ENCODE measurements around the gene KIRREL1. TPM values are rescaled to one million over a fixed set of nuclear protein-coding genes. Genes with fewer than 3 reads are reported as not detected.

Gene KIRREL1
- total and polyA plus RNA-seq, 4 donors, result 15.3 to 102 (median 69.1) TPM

GRCh38 chr1:157967205-157967604 lies 26.2 kb upstream of the KIRREL1 start:
- no peak for ATAC-seq (ENCODE audit: low FRiP score)
- intact Hi-C loops (cut with DNase I), result loop anchor here (2.0 to 10.0 kb wide), 3 partner anchors 158 to 1048 kb away; no protein-coding TSS in a partner anchor
- Histone ChIP-seq H3K4me3 (ENCODE audit: low read length in 2 of 2) (no peak overlapping the region), H3K36me3 (ENCODE audit: control insufficient read depth in 1 of 2, insufficient read depth in 2 of 2, low read length in 1 of 2) (no peaks in the 10 kb centered on the region), H3K27me3 (ENCODE audit: control insufficient read depth in 1 of 2, insufficient read depth in 2 of 2, low read length in 1 of 2) (no peaks in the 10 kb centered on the region), H3K9me3 (ENCODE audit: control insufficient read depth, low read length) (no peaks in the 10 kb centered on the region), H3K4me1 (ENCODE audit: control insufficient read depth in 1 of 2, insufficient read depth in 2 of 2, low read length in 2 of 2) (no peaks in the 10 kb centered on the region), H3K27ac (ENCODE audit: low read depth in 1 of 2, low read length in 2 of 2) (no peak overlapping the region)
- no peak for DNase-seq

GRCh38 chr1:157968508-157968907 lies 24.9 kb upstream of the KIRREL1 start:
- no peaks in the 10 kb centered on the region for H3K9me3 ChIP-seq (ENCODE audit: control insufficient read depth, low read length)
- no peaks in the 10 kb centered on the region for H3K4me1 ChIP-seq (ENCODE audit: control insufficient read depth in 1 of 2, insufficient read depth in 2 of 2, low read length in 2 of 2)
- H3K27me3 ChIP-seq (ENCODE audit: control insufficient read depth in 1 of 2, insufficient read depth in 2 of 2, low read length in 1 of 2), result no peaks in the 10 kb centered on the region
- H3K27ac ChIP-seq (ENCODE audit: low read depth in 1 of 2, low read length in 2 of 2), result no peak overlapping the region
- H3K4me3 ChIP-seq (ENCODE audit: low read length in 2 of 2), result no peak overlapping the region
- no peak for ATAC-seq (ENCODE audit: low FRiP score)
- WGBS, 2 donors, result 57 to 59% methylated on average over 7 of the region's 7 CpGs
- H3K36me3 ChIP-seq (ENCODE audit: control insufficient read depth in 1 of 2, insufficient read depth in 2 of 2, low read length in 1 of 2), result no peaks in the 10 kb centered on the region
- intact Hi-C loops (cut with DNase I), result loop anchor here (10.0 kb wide), 2 partner anchors 556 to 1046 kb away; no protein-coding TSS in a partner anchor
- peak in 1 of 2 donors; percentile 74 for DNase-seq

DNA sequence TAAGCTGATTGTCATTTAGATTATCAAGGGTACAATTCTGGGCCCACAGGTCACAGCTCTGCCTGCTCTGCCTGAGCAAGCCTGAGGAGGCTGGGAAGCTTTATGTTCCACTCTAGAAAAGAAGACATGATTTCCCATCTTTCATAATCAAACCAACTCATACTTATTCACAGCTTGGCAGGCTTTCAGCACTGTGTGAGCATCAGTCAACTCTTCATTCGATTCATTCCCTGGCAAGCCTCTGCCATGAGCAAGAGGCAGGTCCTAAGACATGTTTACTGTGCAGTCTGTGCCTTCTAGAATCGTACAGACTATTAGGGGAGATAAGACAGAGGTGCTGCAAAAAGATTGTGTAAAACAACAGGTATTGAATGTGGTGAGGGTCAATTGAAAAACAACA lies 24.5 kb upstream of the KIRREL1 start:
- DNase-seq, result peak in 1 of 2 donors; percentile 59
- intact Hi-C loops (cut with DNase I), result loop anchor here (10.0 kb wide), 2 partner anchors 556 to 1046 kb away; no protein-coding TSS in a partner anchor
- no peak for ATAC-seq (ENCODE audit: low FRiP score)
- 16 to 24% methylated on average over 2 of the region's 2 CpGs for WGBS, 2 donors
- Histone ChIP-seq H3K4me1 (ENCODE audit: control insufficient read depth in 1 of 2, insufficient read depth in 2 of 2, low read length in 2 of 2) (no peaks in the 10 kb centered on the region), H3K27me3 (ENCODE audit: control insufficient read depth in 1 of 2, insufficient read depth in 2 of 2, low read length in 1 of 2) (no peaks in the 10 kb centered on the region), H3K36me3 (ENCODE audit: control insufficient read depth in 1 of 2, insufficient read depth in 2 of 2, low read length in 1 of 2) (no peaks in the 10 kb centered on the region), H3K9me3 (ENCODE audit: control insufficient read depth, low read length) (no peaks in the 10 kb centered on the region), H3K27ac (ENCODE audit: low read depth in 1 of 2, low read length in 2 of 2) (no peak overlapping the region), H3K4me3 (ENCODE audit: low read length in 2 of 2) (no peak overlapping the region)

GRCh38 chr1:157969697-157970485 lies 23.6 kb upstream of the KIRREL1 start:
- H3K27ac ChIP-seq (ENCODE audit: low read depth in 1 of 2, low read length in 2 of 2), result no peak overlapping the region
- no peaks in the 10 kb centered on the region for H3K9me3 ChIP-seq (ENCODE audit: control insufficient read depth, low read length)
- peak; percentile 79 for ATAC-seq (ENCODE audit: low FRiP score)
- 59 to 60% methylated on average over 3 of the region's 3 CpGs for WGBS, 2 donors
- H3K4me3 ChIP-seq (ENCODE audit: low read length in 2 of 2), result no peak overlapping the region
- peak in 1 of 2 donors; percentile 62 for DNase-seq
- intact Hi-C loops (cut with DNase I), result loop anchor here (10.0 kb wide), 2 partner anchors 555 to 1045 kb away; no protein-coding TSS in a partner anchor
- H3K4me1 ChIP-seq (ENCODE audit: control insufficient read depth in 1 of 2, insufficient read depth in 2 of 2, low read length in 2 of 2), result no peaks in the 10 kb centered on the region
- H3K27me3 ChIP-seq (ENCODE audit: control insufficient read depth in 1 of 2, insufficient read depth in 2 of 2, low read length in 1 of 2), result no peaks in the 10 kb centered on the region
- no peaks in the 10 kb centered on the region for H3K36me3 ChIP-seq (ENCODE audit: control insufficient read depth in 1 of 2, insufficient read depth in 2 of 2, low read length in 1 of 2)

DNA sequence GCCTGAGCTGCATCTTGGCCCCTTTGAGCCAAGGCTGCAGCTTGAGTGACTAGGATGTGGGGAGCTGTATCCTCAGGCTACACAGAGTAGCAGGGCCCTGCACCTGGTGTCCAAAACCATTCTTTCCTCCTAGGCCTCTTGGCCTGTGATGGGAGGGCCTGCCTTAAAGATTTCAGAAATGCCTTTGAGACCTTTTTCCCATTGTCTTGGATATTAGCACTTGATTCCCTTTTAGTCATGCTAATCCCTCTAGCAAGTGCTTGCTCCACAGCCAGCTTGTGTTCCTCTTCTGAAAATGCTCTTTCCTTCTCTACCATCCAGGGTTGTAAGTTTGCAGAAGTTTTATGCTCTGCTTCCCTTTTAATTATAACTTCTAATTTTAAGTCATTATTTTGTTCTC lies 21.7 kb upstream of the KIRREL1 start:
- Histone ChIP-seq H3K9me3 (ENCODE audit: control insufficient read depth, low read length) (no peaks in the 10 kb centered on the region), H3K36me3 (ENCODE audit: control insufficient read depth in 1 of 2, insufficient read depth in 2 of 2, low read length in 1 of 2) (no peaks in the 10 kb centered on the region), H3K27ac (ENCODE audit: low read depth in 1 of 2, low read length in 2 of 2) (no peak overlapping the region), H3K27me3 (ENCODE audit: control insufficient read depth in 1 of 2, insufficient read depth in 2 of 2, low read length in 1 of 2) (no peaks in the 10 kb centered on the region), H3K4me3 (ENCODE audit: low read length in 2 of 2) (no peak overlapping the region), H3K4me1 (ENCODE audit: control insufficient read depth in 1 of 2, insufficient read depth in 2 of 2, low read length in 2 of 2) (no peaks in the 10 kb centered on the region)
- no peak for DNase-seq
- intact Hi-C loops (cut with DNase I), result no loop called here
- ATAC-seq (ENCODE audit: low FRiP score), result no peak

GRCh38 chr1:157975228-157975950 lies 18.1 kb upstream of the KIRREL1 start:
- Histone ChIP-seq H3K27me3 (ENCODE audit: control insufficient read depth in 1 of 2, insufficient read depth in 2 of 2, low read length in 1 of 2) (no peaks in the 10 kb centered on the region), H3K4me3 (ENCODE audit: low read length in 2 of 2) (no peak overlapping the region), H3K36me3 (ENCODE audit: control insufficient read depth in 1 of 2, insufficient read depth in 2 of 2, low read length in 1 of 2) (no peaks in the 10 kb centered on the region), H3K27ac (ENCODE audit: low read depth in 1 of 2, low read length in 2 of 2) (no peak overlapping the region), H3K4me1 (ENCODE audit: control insufficient read depth in 1 of 2, insufficient read depth in 2 of 2, low read length in 2 of 2) (no peaks in the 10 kb centered on the region), H3K9me3 (ENCODE audit: control insufficient read depth, low read length) (no peaks in the 10 kb centered on the region)
- intact Hi-C loops (cut with DNase I), result no loop called here
- ATAC-seq (ENCODE audit: low FRiP score) (no peak), DNase-seq (no peak)
- 67 to 69% methylated on average over 2 of the region's 2 CpGs for WGBS, 2 donors

GRCh38 chr1:157976888-157977287 lies 16.6 kb upstream of the KIRREL1 start:
- ATAC-seq (ENCODE audit: low FRiP score), result no peak
- intact Hi-C loops (cut with DNase I), result no loop called here
- 96 to 97% methylated on average over 2 of the region's 2 CpGs for WGBS, 2 donors
- H3K27me3 ChIP-seq (ENCODE audit: control insufficient read depth in 1 of 2, insufficient read depth in 2 of 2, low read length in 1 of 2), result no peaks in the 10 kb centered on the region
- H3K9me3 ChIP-seq (ENCODE audit: control insufficient read depth, low read length), result no peaks in the 10 kb centered on the region
- DNase-seq, result no peak
- H3K4me3 ChIP-seq (ENCODE audit: low read length in 2 of 2), result no peak overlapping the region
- H3K36me3 ChIP-seq (ENCODE audit: control insufficient read depth in 1 of 2, insufficient read depth in 2 of 2, low read length in 1 of 2), result no peaks in the 10 kb centered on the region
- no peak overlapping the region for H3K27ac ChIP-seq (ENCODE audit: low read depth in 1 of 2, low read length in 2 of 2)
- H3K4me1 ChIP-seq (ENCODE audit: control insufficient read depth in 1 of 2, insufficient read depth in 2 of 2, low read length in 2 of 2), result no peaks in the 10 kb centered on the region

GRCh38 chr1:157978586-157979403 lies 14.7 kb upstream of the KIRREL1 start:
- no peaks in the 10 kb centered on the region for H3K27me3 ChIP-seq (ENCODE audit: control insufficient read depth in 1 of 2, insufficient read depth in 2 of 2, low read length in 1 of 2)
- no peak overlapping the region for H3K27ac ChIP-seq (ENCODE audit: low read depth in 1 of 2, low read length in 2 of 2)
- no peaks in the 10 kb centered on the region for H3K36me3 ChIP-seq (ENCODE audit: control insufficient read depth in 1 of 2, insufficient read depth in 2 of 2, low read length in 1 of 2)
- no peak overlapping the region for H3K4me3 ChIP-seq (ENCODE audit: low read length in 2 of 2)
- WGBS, 2 donors, result 20 to 22% methylated on average over 38 of the region's 38 CpGs
- no peak for DNase-seq
- H3K4me1 ChIP-seq (ENCODE audit: control insufficient read depth in 1 of 2, insufficient read depth in 2 of 2, low read length in 2 of 2), result no peaks in the 10 kb centered on the region
- no peaks in the 10 kb centered on the region for H3K9me3 ChIP-seq (ENCODE audit: control insufficient read depth, low read length)
- intact Hi-C loops (cut with DNase I), result no loop called here
- peak; percentile 33 for ATAC-seq (ENCODE audit: low FRiP score)

All from aorta (tissue), 5 donors.